NOMO-1 (cell line): Measurements from ENCODE around the gene ANP32E.
A peak's percentile ranks its signal among the peaks of the same experiment; 100 is the strongest.
"Not testable (repeated sequence)": the region's sequence is repeated elsewhere in the genome, so short reads cannot be mapped to it uniquely, and the experiment has no call there.

Experiments
- DNase-seq, 2 experiments: peaks; one replicate each; lab custom pipeline; 2025; ENCODE audit not compliant: unreplicated experiment in 2 of 2; lab: John Stamatoyannopoulos, UW

ANP32E gene

DNA sequence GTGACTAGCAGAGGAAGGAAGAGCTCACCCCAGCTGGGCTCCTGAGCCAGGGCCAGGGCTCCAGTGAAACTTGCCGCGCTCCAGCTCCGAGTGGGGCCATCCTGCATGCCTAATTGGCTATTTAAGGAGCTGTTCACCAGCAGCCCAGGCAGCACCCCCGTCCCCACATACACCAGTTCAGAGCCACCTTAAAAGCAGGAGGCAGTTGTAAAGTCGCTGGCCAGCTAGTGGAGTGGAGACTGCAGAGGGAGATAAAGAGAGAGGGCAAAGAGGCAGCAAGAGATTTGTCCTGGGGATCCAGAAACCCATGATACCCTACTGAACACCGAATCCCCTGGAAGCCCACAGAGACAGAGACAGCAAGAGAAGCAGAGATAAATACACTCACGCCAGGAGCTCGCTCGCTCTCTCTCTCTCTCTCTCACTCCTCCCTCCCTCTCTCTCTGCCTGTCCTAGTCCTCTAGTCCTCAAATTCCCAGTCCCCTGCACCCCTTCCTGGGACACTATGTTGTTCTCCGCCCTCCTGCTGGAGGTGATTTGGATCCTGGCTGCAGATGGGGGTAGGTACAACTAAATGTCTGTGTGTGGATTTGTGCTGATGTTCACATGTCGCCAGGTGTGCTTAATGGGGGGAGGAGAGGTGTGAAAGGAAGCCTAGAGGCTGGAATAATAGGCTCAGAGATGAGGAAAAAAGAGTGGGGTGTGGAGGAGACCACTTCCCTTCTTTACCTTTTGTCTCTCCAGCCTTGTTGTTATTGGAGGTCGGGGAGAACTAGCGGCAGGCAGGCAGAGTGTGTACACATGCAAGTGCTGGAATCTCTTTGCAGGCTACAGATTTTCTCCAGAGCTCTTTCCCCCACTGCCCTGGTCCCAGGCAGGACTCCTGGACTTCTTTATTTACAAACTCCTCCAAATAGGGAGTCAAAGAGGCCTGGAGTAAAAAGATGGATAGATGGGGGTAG, 22.0 kb upstream of the ANP32E start, which contains the start of gene CA14:
Gene CA14 (plus strand): TSS at position 151 of the 962 bp plus-strand sequence. CDS start 355 bp downstream, at position 506.
- DNase-seq: no peak

- DNase-seq: no peak
These were observed 20.8 kb upstream of the ANP32E start for GRCh38 chr1:150256554-150257341.

GRCh38 chr1:150256198-150256553, 20.3 kb upstream of the ANP32E start:
- DNase-seq: peak in 1 of 2 experiments; percentile 40

- no peak for DNase-seq
These were observed 14.0 kb upstream of the ANP32E start for GRCh38 chr1:150249936-150250335.

DNA sequence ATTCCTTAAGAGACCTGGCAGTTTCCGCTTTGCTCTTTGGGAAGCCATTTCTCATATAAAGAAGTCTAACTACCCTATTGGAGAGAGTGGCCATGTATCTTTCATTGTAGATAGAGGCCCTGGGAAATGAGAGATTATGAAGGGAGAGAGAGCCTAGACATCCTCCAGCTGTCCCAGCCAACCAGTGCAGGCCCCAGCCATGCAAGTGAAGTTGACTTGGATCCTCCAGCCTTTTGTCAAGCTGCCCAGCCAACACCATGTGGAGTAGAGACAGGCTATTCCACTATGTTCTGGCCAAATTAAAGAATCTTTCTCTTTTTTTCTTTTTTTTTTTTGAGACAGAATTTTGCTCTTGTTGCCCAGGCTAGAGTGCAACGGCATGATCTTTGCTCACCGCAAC, 7.1 kb upstream of the ANP32E start:
- DNase-seq: no peak

DNA sequence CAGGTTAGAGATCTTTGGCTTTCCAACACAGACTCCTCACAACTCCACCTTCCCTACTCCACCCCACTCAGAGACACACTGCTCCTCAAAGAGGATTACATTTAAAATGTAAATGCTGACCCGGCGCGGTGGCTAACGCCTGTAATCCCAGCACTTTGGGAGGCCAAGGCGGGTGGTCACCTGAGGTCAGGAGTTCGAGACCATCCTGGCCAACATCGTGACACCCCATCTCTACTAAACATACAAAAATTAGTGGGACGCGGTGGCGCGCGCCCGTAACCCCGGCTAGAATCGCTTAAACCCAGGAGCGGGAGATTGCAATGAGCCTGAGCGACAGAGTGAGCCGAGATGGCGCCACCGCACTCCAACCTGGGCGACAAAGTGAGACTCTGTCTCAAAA, 1.8 kb upstream of the ANP32E start:
- DNase-seq: no peak

GRCh38 chr1:150237176-150237575, 1.3 kb upstream of the ANP32E start:
- not testable (repeated sequence) for DNase-seq

DNA sequence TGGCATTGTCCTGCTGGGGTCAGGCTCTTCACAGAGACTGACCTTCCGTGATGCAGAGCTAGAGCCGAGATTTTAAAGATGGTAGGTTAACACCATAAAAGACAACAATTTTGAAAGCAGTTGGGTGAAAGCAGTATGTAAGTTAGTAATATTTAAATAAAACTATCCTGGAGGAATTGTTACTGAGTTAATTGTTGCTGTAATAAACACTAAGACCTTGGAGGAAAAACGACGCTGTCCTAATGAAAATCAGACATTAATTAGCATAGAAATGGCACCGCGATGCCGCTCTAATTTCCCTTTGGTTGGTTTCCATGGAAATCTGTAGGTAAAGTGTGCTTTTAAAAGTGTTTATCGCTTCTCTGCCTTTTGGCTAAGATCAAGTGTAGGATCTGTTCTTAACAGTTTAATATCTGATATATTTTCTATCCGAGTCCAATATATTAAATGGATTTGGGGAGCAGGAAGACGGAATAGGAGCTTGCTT, 745 bp upstream of the ANP32E start:
- DNase-seq: no peak

DNA sequence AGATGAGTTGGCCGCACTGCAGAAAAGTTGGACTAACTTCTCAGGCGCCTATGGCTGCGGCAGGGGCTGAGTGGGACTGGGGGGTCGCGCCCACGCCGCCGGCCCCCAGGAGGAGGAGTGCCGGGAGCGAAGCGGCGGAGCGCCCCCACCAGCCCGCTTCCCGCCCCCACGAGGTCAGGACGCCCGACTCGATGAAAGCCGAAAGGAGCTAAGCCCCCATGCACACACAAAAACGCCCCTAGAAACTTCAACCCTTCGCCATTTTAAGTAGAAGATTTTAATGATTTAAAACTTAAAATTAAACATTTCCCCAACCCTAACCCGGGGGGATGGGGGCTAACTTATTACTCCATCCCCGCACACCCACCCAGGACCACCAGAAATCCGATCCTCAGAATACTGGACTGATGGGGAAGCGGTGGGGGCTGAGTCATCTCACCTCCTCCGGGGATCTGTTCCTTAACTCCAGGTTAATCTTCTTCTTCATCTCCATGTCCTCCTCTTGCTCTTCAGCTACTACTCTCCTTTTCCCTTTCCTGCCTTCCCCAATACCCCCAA, 539 bp downstream of the ANP32E start:
- DNase-seq: no peak

DNA sequence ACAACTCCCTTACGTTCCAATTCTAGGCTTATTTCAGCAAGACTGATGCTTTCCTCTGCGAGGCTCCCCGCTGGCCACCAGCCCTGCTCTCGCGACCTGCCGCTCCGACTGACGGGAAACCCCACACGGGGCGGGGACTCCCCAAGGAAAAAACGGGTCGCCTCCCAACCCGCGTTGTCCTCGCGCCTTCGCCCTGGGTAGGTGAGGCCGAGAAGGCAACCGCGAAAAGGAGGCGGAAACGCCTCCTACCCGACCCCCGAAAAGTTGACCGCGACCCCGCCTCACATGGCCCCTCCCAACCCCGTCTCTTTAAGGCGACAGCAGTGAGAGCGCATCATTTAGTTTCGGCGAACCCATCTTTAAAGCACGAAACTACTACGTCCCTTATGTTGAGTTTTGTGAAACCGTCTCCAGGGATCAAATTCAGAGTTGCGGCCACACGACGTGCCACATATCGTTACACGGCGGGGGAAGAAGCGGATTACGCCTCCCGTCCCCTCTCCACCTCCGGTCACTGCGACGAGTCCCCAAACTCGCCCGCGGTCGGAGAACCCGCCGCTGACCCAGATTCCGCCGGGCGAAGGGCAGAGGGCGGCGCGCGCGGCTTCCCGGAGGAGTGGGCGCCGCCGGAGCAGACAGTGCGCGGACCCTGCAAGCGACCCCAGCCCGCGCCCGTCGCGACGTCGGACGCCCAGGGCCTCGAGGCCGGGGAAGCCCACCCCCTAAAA, 1.2 kb downstream of the ANP32E start:
- DNase-seq: peak; percentile 74 to 82

GRCh38 chr1:150234309-150234565, 1.7 kb downstream of the ANP32E start:
- DNase-seq: peak in 1 of 2 experiments; percentile 46

GRCh38 chr1:150233359-150234308, 2.3 kb downstream of the ANP32E start:
- peak; percentile 68 to 70 for DNase-seq

DNA sequence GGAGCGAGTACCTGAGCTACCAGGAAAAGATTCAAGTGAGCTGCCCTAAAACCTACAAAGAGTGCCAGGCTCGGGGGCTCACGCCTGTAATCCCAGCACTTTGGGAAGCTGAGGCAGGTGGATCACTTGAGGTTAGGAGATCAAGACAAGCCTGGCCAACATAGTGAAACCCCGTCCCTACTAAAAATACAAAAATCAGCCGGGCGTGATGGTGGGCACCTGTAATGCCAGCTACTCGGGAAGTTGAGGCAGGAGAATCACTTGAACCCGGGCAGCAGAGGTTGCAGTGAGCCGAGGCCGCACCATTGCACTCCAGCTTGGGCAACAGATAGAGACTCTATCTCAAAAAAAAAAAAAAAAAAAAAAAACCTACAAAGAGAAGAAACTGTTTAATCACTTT, 3.0 kb downstream of the ANP32E start:
- not testable (repeated sequence) for DNase-seq

DNA sequence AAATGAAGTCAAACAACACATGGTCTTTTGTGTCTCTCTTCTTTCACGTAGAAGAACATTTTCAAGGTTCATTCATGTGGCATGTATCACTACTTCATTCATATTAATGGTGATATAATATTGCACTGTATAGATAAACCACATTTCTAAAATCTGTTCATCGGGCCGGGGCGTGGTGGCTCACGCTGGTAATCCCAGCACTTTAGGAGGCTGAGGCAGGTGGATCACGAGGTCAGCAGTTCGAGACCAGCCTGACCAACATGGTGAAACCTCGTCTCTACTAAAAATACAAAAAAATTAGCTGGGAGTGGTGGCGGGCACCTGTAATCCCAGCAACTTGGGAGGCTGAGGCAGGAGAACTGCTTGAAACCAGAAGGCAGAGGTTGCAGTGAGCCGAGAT, 7.7 kb downstream of the ANP32E start:
- DNase-seq: not testable (repeated sequence)

DNA sequence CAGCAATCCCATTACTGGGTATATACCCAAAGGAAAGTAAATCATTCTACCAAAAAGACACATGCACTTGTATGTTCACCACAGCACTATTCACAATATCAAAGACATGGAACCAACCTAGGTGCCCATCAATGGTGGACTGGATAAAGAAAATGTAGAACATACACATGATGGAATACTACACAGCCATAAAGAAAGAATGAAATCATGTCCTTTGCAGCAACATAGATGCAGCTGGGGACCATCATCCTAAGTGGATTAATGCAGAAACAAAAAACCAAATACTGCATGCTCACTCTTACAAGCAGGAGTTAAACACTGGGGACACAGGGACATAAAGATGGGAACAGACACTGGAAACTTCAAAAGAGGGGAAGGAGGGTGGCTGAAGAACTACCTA, 8.7 kb downstream of the ANP32E start:
- DNase-seq: no peak

DNA sequence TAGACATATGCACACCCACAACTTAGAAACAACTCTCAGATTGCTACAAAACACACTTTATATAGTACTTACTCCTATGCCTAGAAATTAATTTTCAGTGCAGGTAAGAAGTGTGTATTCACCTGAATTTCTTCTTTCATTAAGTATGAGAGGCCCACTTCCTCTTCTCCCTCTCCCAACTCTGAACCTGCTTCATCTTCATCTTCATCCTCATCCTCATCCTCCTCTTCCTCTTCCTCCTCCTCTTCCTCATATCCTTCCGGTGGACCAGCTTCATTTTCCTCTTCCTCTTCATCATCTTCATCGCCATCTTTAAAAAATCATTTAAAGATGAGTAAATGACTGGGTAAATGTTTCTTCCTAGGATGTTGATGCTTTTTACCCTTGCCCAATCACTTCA, 9.4 kb downstream of the ANP32E start:
- no peak for DNase-seq

DNA sequence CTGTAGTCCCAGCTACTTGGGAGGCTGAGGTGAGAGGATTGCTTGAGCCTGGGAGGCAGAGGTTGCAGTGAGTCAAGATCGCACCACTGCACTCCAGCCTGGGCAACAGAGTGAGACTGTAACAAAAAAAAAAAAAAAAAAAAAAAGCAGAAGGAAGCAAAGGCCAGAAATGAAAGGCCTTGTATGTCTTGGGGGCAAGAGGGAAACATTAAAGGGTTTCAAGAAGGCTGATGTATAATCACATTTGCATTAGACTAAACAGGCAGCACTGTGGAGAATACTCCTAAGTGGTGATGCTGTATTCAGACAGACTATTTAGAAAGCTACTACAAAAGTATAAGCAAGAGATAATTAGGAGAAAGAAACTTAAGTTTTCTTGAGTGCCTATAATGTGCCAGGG, 10.4 kb downstream of the ANP32E start:
- DNase-seq: no peak

- no peak for DNase-seq
These were observed 10.9 kb downstream of the ANP32E start for GRCh38 chr1:150224983-150225382.

DNA sequence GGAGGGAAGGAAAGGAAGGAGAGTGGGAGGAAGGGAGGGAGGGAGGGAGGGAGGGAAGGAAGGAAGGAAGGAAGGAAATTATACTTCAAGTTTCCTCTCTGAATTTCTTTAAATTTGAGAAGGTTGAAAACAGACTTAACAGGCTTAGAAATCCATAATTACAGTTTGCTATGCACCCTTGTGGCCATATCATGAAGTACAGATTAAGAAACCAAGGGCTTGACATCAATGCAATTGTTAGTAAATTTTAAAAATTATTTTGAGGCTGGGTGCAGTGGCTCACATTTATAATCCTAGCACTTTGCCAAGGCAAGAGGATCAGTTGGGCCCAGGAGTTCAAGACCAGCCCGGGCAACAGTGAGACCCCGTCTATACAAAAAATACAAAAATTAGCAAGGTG, 14.4 kb downstream of the ANP32E start:
- peak in 1 of 2 experiments; percentile 15 for DNase-seq

- not testable (repeated sequence) for DNase-seq
These were observed 20.1 kb downstream of the ANP32E start for GRCh38 chr1:150215855-150216254.
